Right lobe of liver (tissue), 6 donors: ENCODE measurements around the gene ALKBH8. TPM values are rescaled to one million over a fixed set of nuclear protein-coding genes. Genes with fewer than 3 reads are reported as not detected.
"Not testable (repeated sequence)": the region's sequence is repeated elsewhere in the genome, so short reads cannot be mapped to it uniquely, and the experiment has no call there.

Experiments used
- ATAC-seq, 4 donors: fragments of 200-7000 bp; cut with Tn5 transposase; one replicate each; pipeline ENCODE4 v1.9.1; 2020; ENCODE audit warnings: mild to moderate bottlenecking in 4 of 4, moderate library complexity in 4 of 4
- DNase-seq, 3 donors: peaks; one replicate each; pipeline ENCODE4 v3.0.0-alpha.2; 2020
- H3K27ac ChIP-seq, 3 donors: fragments of 200-600 bp; one replicate each; pipeline ENCODE4 v1.8.0; 2022
- H3K27me3 ChIP-seq, 2 donors: fragments of 200-600 bp; one replicate each; pipeline ENCODE4 v1.8.0; 2022
- H3K36me3 ChIP-seq, 4 donors: fragments of 200-600 bp; sonication (generic) in 1 of 4; one replicate each; pipeline versions ENCODE4 v1.5.1 to v1.8.0; 2017 to 2022; ENCODE audit warnings: control low read depth in 1 of 4
- H3K4me1 ChIP-seq, 4 donors: fragments of 200-600 bp; sonication (generic) in 1 of 4; one replicate each; pipeline versions ENCODE4 v1.5.1 to v1.8.0; 2017 to 2022; ENCODE audit warnings: control low read depth in 1 of 4
- H3K4me3 ChIP-seq, 3 donors: fragments of 200-600 bp; one replicate each; pipeline ENCODE4 v1.8.0; 2022
- H3K9me3 ChIP-seq, 4 donors: fragments of 200-600 bp; sonication (generic) in 1 of 4; one replicate each; pipeline versions ENCODE4 v1.5.1 to v1.8.0; 2017 to 2022; ENCODE audit warnings: control low read depth in 1 of 4
- CTCF ChIP-seq, 4 donors: fragments of 200-600 bp in 3 of 4; fragments of 450-650 bp in 1 of 4; IDR thresholded peaks; one replicate each; pipeline versions ENCODE4 v1.5.1 to v1.8.0; 2016 to 2022; ENCODE audit warnings: antibody characterized with exemption in 4 of 4, mild to moderate bottlenecking in 2 of 4
- POLR2A ChIP-seq: fragments of 450-650 bp; IDR thresholded peaks from one replicate; pipeline ENCODE4 v1.6.1; 2017; ENCODE audit warnings: antibody characterized with exemption, mild to moderate bottlenecking
- WGBS: methylation state at CpG from one replicate; pipeline ENCODE4 v1.1.6; 2018; ENCODE audit warnings: low coverage, low lambda C conversion rate; ENCODE audit not compliant: insufficient coverage; ENCODE audit errors: missing lambda C conversion rate; 5-methylcytosine and 5-hydroxymethylcytosine counted together
- intact Hi-C, 2 donors: fragments of 100-400 bp; cut with DNase I; formaldehyde crosslinking; loops; one replicate each; pipeline versions ENCODE4 v1.11.2 to v1.14.1; 2022
- total RNA-seq, 6 experiments: library from RNA; depleted of rRNA in 2 of 6; stranded (reverse); fragments of >200 nt in 2 of 6; fragmentation: NEBNext Ultra II Directional in 3 of 6; extraction: Animal tissue kit (Norgen Biotek cat#: 25700) in 3 of 6; gene quantifications; one replicate each; pipeline versions ENCODE4 v1.1.0 to v1.2.4, GENCODE V29; 2016 to 2023
- donor health status: DM: no; HTN: yes; CAD: no.
- donor health status: DM: no; HTN: no; CAD: no.
- donor health status: DM: no; HTN: no; CAD: no.
- donor health status: DM: no; HTN: yes; CAD: no.
- donor health status: DM: no; HTN: yes; CAD: no.

Gene ALKBH8
- total RNA-seq, 6 experiments from 2014 or later: 2.5 to 4.3 (median 3.1) TPM

GRCh38 chr11:107566569-107566968 lies 1.0 kb upstream of the ALKBH8 start:
- 90% methylated on average over 2 of the region's 2 CpGs for WGBS
- Histone ChIP-seq H3K27ac (no peak overlapping the region), H3K4me3 (no peak overlapping the region), H3K4me1 (peaks cover 0 to 14% (median 5%) of the 10 kb centered on the region in 4 donors), H3K36me3 (no peaks in the 10 kb centered on the region), H3K9me3 (no peaks in the 10 kb centered on the region), H3K27me3 (no peaks in the 10 kb centered on the region)
- DNase-seq (no peak), ATAC-seq (no peak)
- intact Hi-C loops: no loop called here
- TF ChIP-seq POLR2A: no peak
- TF ChIP-seq CTCF (IDR thresholded peaks at IDR 0.05): no peak

- H3K27me3 ChIP-seq, intact Hi-C loops, H3K9me3 ChIP-seq, DNase-seq, H3K36me3 ChIP-seq: not testable (repeated sequence)
- peak in 3 of 4 donors; percentile 7 to 14 (median 11) for ATAC-seq
- H3K27ac ChIP-seq: peak overlapping the region; percentile 71 to 81 (median 79)
- peak overlapping the region; percentile 78 to 90 (median 81) for H3K4me3 ChIP-seq
- H3K4me1 ChIP-seq: peaks cover 0 to 14% (median 5%) of the 10 kb centered on the region in 4 donors
- 62% methylated on average over 9 of the region's 9 CpGs for WGBS
Measured at GRCh38 chr11:107565955-107566501, 493 bp upstream of the ALKBH8 start.

- Histone ChIP-seq H3K27me3 (no peaks in the 10 kb centered on the region), H3K9me3 (no peaks in the 10 kb centered on the region), H3K4me1 (peaks cover 0 to 14% (median 5%) of the 10 kb centered on the region in 4 donors), H3K27ac (peak overlapping the region; percentile 71 to 81 (median 79)), H3K4me3 (peak overlapping the region; percentile 78 to 90 (median 81)), H3K36me3 (no peaks in the 10 kb centered on the region)
- 11% methylated on average over 6 of the region's 6 CpGs for WGBS
- DNase-seq: no peak
- no peak for TF ChIP-seq CTCF (IDR thresholded peaks at IDR 0.05)
- no peak for TF ChIP-seq POLR2A
- intact Hi-C loops: no loop called here
- ATAC-seq: no peak
Measured at GRCh38 chr11:107564877-107565218, 687 bp downstream of the ALKBH8 start.

- TF ChIP-seq CTCF (IDR thresholded peaks at IDR 0.05) (peak; percentile 58 to 60 (median 60)), POLR2A (no peak)
- intact Hi-C loops: no loop called here
- peak; percentile 20 to 33 (median 28) for ATAC-seq
Measured at GRCh38 chr11:107563702-107564101, 1.8 kb downstream of the ALKBH8 start.

GRCh38 chr11:107562647-107563208 lies 2.8 kb downstream of the ALKBH8 start:
- TF ChIP-seq POLR2A (no peak), CTCF (IDR thresholded peaks at IDR 0.05) (no peak)
- no peaks in the 10 kb centered on the region for H3K36me3 ChIP-seq
- DNase-seq: no peak
- H3K27me3 ChIP-seq: no peaks in the 10 kb centered on the region
- peaks cover 0 to 14% (median 5%) of the 10 kb centered on the region in 4 donors for H3K4me1 ChIP-seq
- H3K4me3 ChIP-seq: no peak overlapping the region
- intact Hi-C loops: no loop called here
- H3K9me3 ChIP-seq: no peaks in the 10 kb centered on the region
- ATAC-seq: no peak
- H3K27ac ChIP-seq: no peak overlapping the region
- 47% methylated on average over 4 of the region's 4 CpGs for WGBS

More at GRCh38 chr11:107563702-107564101, 1.8 kb downstream of the ALKBH8 start:
- 0% methylated on average over 2 of the region's 2 CpGs for WGBS
- Histone ChIP-seq H3K4me3 (no peak overlapping the region), H3K36me3 (no peaks in the 10 kb centered on the region), H3K27me3 (no peaks in the 10 kb centered on the region), H3K4me1 (peaks cover 0 to 14% (median 5%) of the 10 kb centered on the region in 4 donors), H3K9me3 (no peaks in the 10 kb centered on the region), H3K27ac (no peak overlapping the region)
- no peak for DNase-seq
